ENCODE measurements around the gene KCNJ9.
A peak's percentile ranks its signal among the peaks of the same experiment; 100 is the strongest.

KCNJ9 gene

DNA sequence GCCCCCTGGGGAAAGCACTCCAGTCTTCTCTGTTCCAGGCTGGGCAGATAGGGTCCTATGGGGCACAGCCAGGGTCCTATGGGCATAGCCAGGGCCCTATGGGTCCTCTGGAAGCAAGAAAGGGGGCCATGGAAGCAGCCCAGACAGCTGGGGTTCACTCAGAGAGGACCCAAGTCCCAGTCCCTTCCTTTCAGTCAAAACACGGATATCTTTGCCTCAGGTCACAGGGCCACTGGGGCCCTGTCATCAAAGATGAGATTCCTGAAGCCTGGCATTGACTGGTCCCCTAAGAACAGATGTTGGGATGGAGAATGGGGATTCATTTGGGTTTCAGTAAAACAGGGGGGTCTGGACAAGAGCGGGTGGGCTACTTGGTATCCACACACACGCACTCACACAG, 8.5 kb downstream of the KCNJ9 start:
- no peak for DNase-seq

GRCh38 chr1:160090760-160091159, 9.4 kb downstream of the KCNJ9 start:
- DNase-seq = no peak

GRCh38 chr1:160091666-160092223, 10.4 kb downstream of the KCNJ9 start:
- DNase-seq = no peak

- DNase-seq = no peak
Observed at GRCh38 chr1:160092366-160093068, 11.2 kb downstream of the KCNJ9 start.

DNA sequence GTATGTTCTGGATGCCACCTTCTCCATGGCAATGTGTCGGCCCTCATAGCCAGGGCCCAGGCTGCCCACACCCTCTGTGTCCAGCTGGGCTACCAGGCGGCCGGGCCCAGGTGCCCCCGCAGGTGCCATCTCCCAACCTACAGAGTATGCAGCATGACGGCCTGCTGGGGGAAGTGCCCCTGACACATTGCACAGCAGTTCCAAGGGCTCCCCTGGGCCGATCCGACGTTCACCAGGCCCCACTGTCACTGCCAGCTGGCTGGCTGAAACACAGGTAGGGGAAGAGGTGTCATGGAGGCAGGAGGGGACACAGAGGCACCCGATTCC, 11.7 kb downstream of the KCNJ9 start:
- DNase-seq = no peak

DNA sequence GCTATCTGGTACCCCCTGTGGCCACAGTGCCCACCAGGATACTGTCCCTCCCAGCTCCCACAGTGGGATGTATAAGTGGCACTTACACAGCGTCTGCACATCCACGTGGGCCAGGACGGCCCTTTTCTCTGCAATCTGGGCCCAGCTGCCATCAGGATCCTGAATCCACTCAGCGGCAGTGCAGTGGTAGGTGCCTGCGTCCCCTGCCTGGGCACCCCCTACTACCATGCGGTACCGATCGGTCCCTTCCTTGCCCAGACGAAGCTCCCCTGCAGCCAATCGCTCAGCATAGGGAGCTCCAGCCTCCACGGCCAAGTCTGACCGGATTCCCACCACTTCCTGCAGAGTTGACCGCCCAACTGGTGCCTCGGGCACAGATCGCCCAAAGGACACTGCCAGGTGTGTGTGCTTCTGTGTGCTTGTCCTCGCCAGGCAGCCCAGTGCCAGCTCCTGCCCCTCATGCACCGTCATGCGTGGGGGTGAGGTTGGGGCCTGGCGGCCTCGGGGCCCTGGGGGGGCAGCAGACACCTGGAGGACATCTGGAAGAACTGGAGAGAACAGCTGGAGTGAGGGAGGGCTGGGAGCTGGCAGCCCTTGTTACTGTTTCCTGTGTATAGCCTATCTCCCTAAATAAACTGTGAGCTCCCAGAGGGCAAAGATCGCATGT, 12.4 kb downstream of the KCNJ9 start:
- DNase-seq = no peak

- no peak for DNase-seq
Observed at GRCh38 chr1:160094291-160094625, 12.9 kb downstream of the KCNJ9 start.

DNA sequence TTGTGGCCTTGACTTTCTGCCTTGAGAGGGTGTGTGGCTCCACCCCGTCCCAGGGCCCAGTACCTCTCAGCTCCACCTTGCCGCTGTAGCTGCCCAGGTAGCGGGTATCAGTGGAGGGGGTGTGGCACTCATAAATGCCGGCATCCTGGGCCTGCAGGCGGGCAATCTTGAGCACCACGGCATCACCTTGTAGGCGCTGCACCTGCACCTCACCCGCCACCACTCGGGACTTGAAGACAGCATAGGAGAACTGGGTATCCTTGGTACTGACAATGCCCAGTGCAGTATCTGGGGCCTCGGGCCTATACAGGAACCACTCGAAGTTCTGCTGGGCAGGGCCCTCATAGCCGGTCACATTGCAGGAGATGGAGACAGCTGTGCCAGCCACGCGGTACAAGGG, 13.5 kb downstream of the KCNJ9 start:
- DNase-seq = no peak

DNA sequence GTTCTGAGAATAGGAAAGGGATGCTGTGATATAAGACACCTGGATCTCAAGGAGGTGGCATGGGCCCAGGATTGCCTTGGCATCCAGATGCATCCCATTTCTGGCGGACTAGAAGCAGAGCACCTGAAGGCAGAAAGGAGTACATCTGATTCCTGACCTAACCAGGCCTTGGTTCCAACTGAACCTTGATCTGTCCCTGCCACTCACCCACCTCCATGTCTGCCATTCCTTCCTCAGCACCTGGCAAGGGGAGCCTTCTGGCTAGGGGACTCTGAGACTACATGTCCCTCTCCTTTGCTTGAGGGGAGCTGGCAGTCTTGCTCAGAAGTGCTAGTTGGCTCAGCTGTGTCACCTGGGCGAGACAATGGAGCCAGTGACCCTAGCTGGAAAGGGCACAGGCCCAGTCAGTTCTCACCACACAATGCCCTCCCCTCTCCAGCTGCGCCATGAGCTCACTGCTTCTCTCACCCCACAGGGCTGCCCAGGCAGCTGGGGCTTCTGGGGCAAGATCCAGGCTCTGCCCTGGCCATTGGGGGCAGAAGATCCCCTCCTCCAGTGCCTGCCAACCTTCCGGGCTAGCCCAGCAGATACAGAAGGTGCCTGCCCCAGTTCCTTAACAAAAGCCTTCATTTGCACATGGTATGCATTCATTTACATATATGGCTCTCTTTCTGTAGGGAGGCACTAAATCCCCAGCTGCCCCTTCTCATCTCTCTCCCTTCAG, 14.2 kb downstream of the KCNJ9 start:
- DNase-seq = no peak

GRCh38 chr1:160096274-160097116, 15.2 kb downstream of the KCNJ9 start:
- no peak for DNase-seq

- no peak for DNase-seq
Observed at GRCh38 chr1:160097151-160097910, 16.0 kb downstream of the KCNJ9 start.

GRCh38 chr1:160097911-160098851, 16.8 kb downstream of the KCNJ9 start, which contains the start of gene IGSF8:
Gene IGSF8 (minus strand): TSS chr1:160098619. CDS start chr1:160098472, 147 bp downstream.
- peak; percentile 93 for DNase-seq

- DNase-seq = peak; percentile 95
Observed at GRCh38 chr1:160098852-160099561, 17.7 kb downstream of the KCNJ9 start.

DNA sequence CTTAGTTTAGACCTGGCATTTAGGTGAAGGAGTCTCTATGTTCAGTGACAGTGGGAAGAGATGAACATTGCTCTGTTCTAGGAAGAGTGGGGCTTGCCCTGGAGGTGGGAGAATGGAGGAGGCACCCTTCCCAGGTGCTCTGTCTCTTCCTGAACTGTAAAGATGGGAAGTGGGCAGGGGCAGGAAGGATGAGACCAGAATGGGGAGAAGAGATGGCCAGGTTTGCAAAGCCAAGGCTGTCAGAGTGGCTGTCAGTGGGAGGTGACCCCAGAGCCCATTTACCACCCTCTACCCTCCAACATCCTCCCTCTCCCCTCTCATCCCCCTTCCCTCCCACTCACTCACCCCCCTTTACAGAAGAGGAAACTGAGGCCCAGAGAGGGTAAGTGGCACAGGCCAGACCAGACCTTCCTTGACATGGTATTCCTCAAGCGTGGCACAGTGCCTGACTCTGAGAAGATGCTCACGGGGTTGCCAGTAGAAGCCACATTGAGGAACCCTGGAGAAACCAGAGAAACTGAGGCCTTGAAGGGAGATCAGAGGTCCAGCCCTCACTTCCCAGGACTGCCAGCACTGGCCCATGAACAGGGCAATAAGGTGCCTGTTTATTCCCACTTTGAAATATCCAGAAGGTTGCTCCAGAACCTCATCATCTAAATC, 18.5 kb downstream of the KCNJ9 start:
- DNase-seq = no peak

DNA sequence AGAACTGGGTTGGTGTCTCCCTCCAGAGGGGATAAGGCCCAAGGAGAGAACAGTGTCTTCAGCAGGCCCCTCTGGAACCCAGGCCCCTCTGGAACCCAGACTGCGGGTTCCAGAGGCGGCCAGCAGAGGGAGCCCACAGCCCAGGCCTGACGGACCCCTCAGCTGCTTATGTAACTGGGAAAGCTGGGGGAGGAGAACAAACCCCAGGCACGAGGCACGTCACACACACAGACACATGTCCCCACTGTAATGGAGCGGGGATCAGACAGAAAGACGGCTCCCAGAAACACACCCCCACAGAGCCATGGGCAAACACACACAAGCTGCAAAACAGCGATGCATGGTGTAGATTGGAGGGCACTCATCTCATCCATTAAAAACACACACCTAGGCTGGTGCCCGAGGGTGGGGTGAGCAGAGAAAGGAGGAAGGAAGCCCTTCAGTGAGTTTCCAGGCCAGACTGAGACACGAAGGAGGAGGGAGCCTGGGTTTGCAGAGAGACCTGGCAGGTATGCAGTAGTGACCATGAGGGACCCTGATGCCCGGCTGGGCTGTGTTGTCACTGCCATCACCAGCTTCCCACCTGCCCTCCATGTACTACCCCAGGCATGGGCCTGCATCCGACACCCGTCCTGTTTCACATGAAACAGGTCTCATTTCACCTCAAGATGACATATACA, 19.8 kb downstream of the KCNJ9 start:
- peak; percentile 66 for DNase-seq

GRCh38 chr1:160101717-160102522, 20.6 kb downstream of the KCNJ9 start:
- no peak for DNase-seq

GRCh38 chr1:160103658-160104408, 22.5 kb downstream of the KCNJ9 start:
- DNase-seq = no peak
